A673 (cell line): ENCODE data around the gene CDHR4.

Source experiments
- EZH2 ChIP-seq: fragments of 200-600 bp; sonication (generic); IDR thresholded peaks from 2 replicates; pipeline ENCODE4 v1.6.1; 2017; ENCODE audit warnings: borderline replicate concordance, low read depth, mild to moderate bottlenecking, mixed read lengths, antibody characterized with exemption, low read length; ENCODE audit not compliant: poor library complexity, severe bottlenecking
- TF ChIP-seq, protein P1 (sequence below): fragments of 300-800, 200-600 bp; sonication (generic); conservative IDR thresholded peaks from 2 replicates; pipeline ENCODE4 v1.5.1; 2017; ENCODE audit warnings: low read depth, mild to moderate bottlenecking, antibody characterized with exemption, low read length, moderate library complexity, mixed read lengths

DNA sequence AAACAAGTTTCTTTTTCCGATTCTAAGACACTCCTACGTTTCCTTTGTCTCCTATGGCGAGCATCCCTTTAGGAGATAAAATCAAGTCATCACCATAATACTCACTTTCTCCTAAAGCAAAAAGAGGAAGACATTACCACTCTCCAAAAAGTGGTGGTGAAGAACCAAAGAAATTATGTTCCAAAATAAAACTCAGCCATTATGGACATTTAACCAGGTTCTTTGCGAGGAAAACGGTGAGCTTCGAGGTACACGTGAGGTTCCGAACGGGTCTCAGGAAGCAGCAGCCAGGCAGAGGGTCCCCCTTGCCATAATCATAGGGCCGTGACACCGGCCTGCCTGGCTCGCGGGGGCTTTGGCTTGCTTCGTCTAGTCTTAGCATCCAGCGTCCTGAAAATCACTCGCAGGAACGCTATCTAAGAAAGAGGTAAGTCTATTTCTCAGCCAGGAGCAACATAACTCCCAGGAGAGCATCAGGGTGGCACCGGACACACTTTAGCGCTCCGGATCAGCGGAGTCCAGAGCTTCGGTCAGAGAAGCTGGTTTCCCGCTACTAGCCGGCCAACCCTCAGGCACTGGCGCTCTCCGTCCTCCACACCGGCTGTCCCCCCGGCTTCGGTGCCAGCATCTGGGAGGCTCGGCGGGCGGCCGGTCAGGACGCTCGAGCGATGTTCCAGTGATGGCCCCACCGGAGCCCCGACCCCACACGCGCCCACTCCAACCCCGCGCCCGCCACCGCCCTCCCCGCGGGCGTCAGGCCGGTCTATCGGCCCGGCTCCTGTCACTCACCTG lies 13.9 kb downstream of the CDHR4 start:
- TF ChIP-seq, protein P1, sequence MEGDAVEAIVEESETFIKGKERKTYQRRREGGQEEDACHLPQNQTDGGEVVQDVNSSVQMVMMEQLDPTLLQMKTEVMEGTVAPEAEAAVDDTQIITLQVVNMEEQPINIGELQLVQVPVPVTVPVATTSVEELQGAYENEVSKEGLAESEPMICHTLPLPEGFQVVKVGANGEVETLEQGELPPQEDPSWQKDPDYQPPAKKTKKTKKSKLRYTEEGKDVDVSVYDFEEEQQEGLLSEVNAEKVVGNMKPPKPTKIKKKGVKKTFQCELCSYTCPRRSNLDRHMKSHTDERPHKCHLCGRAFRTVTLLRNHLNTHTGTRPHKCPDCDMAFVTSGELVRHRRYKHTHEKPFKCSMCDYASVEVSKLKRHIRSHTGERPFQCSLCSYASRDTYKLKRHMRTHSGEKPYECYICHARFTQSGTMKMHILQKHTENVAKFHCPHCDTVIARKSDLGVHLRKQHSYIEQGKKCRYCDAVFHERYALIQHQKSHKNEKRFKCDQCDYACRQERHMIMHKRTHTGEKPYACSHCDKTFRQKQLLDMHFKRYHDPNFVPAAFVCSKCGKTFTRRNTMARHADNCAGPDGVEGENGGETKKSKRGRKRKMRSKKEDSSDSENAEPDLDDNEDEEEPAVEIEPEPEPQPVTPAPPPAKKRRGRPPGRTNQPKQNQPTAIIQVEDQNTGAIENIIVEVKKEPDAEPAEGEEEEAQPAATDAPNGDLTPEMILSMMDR = no peak
- no peak for TF ChIP-seq EZH2
